GM15510 (cell line): Measurements from ENCODE around the gene TM9SF1.

Experiments used
- POLR2A ChIP-seq: IDR thresholded peaks from 3 replicates; pipeline ENCODE4 v1.6.1; 2011; ENCODE audit warnings: borderline replicate concordance; ENCODE audit not compliant: insufficient read length; ENCODE audit errors: extremely low read depth

The TM9SF1 gene

GRCh38 chr14:24207104-24207551 lies 11.9 kb upstream of the TM9SF1 start:
- no peak for TF ChIP-seq POLR2A

GRCh38 chr14:24206260-24207103 lies 11.2 kb upstream of the TM9SF1 start:
- TF ChIP-seq POLR2A = no peak

- TF ChIP-seq POLR2A = no peak
Measured at GRCh38 chr14:24204163-24205146, 9.2 kb upstream of the TM9SF1 start.

- TF ChIP-seq POLR2A = no peak
Measured at GRCh38 chr14:24198814-24199524, 3.7 kb upstream of the TM9SF1 start.

- no peak for TF ChIP-seq POLR2A
Measured at GRCh38 chr14:24197056-24197450, 1.8 kb upstream of the TM9SF1 start.

- TF ChIP-seq POLR2A = no peak
Measured at GRCh38 chr14:24196071-24197055, 1.1 kb upstream of the TM9SF1 start.

- TF ChIP-seq POLR2A = no peak
Measured at GRCh38 chr14:24194873-24195185, 412 bp downstream of the TM9SF1 start.

- TF ChIP-seq POLR2A = no peak
Measured at GRCh38 chr14:24194186-24194872, 912 bp downstream of the TM9SF1 start.

- TF ChIP-seq POLR2A = no peak
Measured at GRCh38 chr14:24192933-24193332, 2.3 kb downstream of the TM9SF1 start.

- TF ChIP-seq POLR2A = no peak
Measured at GRCh38 chr14:24190416-24190815, 4.8 kb downstream of the TM9SF1 start.

GRCh38 chr14:24189460-24189859 lies 5.8 kb downstream of the TM9SF1 start:
- TF ChIP-seq POLR2A = no peak

GRCh38 chr14:24189059-24189375 lies 6.2 kb downstream of the TM9SF1 start:
- no peak for TF ChIP-seq POLR2A
